HG02840 (cell line): Measurements from ENCODE around the gene RFC2.
A peak's percentile ranks its signal among the peaks of the same experiment; 100 is the strongest.
"Not testable (repeated sequence)": the region's sequence is repeated elsewhere in the genome, so short reads cannot be mapped to it uniquely, and the experiment has no call there.

Experiments used
- ATAC-seq: cut with Tn5 transposase; IDR thresholded peaks from one replicate; pipeline ENCODE4 v1.9.1; 2021; ENCODE audit warnings: mild to moderate bottlenecking, moderate library complexity, moderate number of reproducible peaks; ENCODE audit not compliant: unreplicated experiment, low FRiP score

Gene RFC2

GRCh38 chr7:74221713-74222112 is 32.5 kb downstream of the RFC2 start:
- ATAC-seq: no peak

GRCh38 chr7:74220229-74220628 is 34.0 kb downstream of the RFC2 start:
- ATAC-seq: no peak

DNA sequence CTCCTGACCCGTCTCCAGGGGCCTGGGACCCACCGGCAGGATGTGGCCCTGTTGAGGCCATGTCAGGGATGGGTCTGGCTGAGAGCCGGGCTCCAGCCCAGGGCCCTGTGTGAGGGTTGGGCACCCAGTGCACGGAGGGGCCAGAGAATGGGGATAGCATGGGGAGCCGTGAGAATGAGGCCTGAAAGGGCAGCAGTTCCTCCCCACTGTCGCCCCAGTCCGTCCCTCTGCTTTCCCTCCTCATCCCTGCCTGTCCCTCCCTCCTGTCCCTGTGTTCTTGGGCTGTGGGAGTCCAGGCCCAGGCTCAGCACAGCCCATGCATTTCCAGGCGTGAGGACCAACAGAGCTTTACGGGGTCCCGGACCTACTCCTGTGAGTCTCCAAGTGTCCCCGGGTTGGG is 34.8 kb downstream of the RFC2 start:
- ATAC-seq: no peak

DNA sequence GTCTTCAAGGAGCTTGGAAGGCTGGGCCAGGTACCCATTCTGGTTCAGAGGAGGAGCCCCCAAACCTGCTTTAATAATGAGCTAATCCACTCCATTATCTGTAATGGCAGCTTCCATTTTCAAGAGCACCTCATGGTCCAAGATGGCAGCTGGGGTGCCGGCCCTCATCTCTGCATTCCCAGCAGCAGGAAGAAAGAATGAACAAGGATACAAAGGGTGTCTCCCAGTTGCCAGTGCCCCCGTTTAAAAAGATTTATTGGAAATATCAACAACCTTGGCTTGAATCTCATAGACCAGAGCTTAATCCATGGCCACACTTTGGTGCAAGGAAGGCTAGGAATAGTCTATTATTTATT is 35.9 kb downstream of the RFC2 start:
- no peak for ATAC-seq

GRCh38 chr7:74217455-74218342 is 36.5 kb downstream of the RFC2 start:
- ATAC-seq: peak; percentile 60

GRCh38 chr7:74216361-74216761 is 37.8 kb downstream of the RFC2 start:
- ATAC-seq: no peak

DNA sequence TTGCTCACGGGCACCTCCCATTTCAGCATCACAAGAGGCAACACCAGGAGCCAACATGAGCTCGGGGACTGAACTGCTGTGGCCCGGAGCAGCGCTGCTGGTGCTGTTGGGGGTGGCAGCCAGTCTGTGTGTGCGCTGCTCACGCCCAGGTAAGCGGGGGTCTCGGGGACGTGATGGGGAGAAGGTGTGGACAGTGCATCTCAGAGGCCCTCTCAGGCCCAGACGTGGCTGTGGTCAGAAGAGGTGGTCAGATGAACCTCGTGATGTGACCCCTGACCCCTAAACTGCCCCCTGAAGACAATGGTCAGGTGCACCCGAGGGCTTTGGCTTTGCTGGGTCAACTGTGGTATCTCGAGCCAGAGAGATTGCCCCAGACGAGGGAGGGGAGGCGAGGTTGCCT is 38.3 kb downstream of the RFC2 start:
- ATAC-seq: no peak

DNA sequence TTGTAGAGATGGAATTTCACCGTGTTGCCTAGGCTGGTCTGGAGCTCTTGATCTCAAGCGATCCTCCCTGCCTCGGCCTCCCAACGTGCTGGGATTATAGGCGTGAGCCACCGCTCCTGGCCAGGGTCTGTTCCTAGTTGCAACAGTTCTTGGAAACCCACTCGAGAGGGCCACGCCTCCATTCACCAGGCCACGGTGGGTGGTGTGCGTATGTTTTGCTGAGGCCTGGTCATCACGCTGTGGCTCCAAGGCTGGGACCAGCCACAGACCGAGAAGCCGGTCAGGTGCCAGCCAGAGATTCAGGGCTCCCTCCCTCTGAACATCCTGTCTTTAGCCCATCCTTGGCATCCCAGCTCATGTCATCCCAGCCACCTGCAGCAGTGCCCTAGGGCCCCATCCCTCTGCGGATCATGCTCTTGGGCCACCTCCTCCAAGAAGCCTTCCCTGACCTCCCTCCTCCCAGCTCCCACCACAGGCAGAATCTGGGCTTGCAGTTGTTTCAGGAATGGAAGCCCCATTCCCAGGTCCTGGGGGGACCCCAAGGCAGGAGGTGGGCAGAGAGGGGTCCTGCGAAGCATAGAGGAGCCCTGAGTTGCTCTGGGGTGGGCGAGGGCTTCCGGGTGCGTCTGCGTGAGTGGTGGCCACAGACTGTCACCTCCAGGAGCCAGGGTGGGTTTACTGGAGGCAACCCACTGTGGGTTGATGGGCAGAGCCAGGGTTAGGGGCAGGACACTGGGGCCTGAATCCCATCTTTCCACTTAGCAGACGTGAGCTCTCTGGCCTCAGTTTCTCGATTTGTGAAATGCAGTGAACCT is 39.2 kb downstream of the RFC2 start:
- no peak for ATAC-seq

- ATAC-seq: no peak
These were observed 41.5 kb downstream of the RFC2 start for GRCh38 chr7:74212661-74213060.

GRCh38 chr7:74208241-74208640 is 46.0 kb downstream of the RFC2 start:
- not testable (repeated sequence) for ATAC-seq

GRCh38 chr7:74207586-74207985 is 46.6 kb downstream of the RFC2 start:
- ATAC-seq: no peak

- ATAC-seq: no peak
These were observed 47.5 kb downstream of the RFC2 start for GRCh38 chr7:74206589-74207120.

- ATAC-seq: not testable (repeated sequence)
These were observed 48.1 kb downstream of the RFC2 start for GRCh38 chr7:74206052-74206451.

- no peak for ATAC-seq
These were observed 50.1 kb downstream of the RFC2 start for GRCh38 chr7:74203956-74204618.

DNA sequence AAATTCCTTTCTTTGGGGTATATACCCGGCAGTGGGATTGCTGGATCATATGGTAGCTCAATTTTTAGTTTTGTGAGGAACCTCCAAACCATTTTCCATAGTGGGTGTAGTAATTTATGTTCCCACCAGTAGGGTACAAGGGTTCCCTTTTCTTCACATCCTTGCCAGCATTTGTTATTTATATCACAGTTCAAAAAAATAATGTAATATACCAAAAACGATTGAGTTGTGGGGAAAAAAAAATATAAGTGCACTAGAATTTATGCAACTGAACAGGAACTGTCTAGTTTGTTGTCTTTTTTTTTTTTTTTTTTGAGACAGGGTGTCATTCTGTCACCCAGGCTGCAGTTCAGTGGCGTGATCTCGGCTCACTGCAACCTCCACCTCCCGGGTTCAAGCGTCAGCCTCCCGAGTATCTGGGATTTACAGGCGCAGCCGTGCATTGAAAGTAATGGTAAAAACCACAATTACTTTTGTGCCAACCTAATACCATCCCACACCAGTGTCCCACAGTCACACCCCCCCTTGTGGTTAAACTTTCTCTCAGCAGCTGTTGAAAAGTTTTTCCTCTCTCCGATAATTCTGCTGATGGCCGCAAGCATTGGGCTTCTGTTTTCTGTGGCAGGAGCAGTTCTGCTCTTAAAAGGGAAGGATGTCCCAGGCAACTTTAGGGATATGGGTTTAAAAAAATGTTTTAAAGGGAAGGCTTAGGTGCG is 51.2 kb downstream of the RFC2 start:
- no peak for ATAC-seq

GRCh38 chr7:74199551-74200355 is 54.4 kb downstream of the RFC2 start:
- no peak for ATAC-seq

DNA sequence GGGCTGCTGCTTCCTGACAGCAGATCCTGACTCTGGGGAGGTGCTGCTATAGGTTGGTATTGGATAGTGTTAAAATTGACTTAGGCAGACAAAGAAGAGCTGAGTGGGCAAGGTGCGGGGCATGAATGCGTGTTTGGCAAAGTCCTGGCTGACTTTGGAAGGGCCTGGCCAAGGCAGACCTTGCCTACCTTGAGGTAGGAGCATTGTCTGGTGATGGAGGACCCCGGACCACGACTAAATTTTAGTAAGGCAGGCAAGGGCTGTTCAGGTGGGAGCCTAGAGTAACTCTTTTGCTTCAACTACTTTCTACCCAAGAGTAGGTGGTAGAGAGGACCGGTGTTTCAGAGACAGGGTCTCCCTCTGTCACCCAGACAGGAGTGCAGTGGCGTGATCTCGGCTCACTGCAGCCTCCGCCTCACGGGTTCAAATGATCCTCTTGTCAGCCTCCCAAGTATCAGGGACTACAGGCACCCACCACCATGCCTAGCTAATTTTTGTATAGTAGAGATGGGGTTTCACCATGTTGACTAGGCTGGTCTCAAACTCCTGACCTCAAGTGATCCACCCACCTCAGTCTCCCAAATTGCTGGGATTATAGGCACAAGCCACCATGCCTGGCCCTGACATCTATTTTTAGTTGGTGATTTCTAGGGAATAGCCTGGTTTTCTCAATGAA is 56.6 kb downstream of the RFC2 start:
- ATAC-seq: no peak

DNA sequence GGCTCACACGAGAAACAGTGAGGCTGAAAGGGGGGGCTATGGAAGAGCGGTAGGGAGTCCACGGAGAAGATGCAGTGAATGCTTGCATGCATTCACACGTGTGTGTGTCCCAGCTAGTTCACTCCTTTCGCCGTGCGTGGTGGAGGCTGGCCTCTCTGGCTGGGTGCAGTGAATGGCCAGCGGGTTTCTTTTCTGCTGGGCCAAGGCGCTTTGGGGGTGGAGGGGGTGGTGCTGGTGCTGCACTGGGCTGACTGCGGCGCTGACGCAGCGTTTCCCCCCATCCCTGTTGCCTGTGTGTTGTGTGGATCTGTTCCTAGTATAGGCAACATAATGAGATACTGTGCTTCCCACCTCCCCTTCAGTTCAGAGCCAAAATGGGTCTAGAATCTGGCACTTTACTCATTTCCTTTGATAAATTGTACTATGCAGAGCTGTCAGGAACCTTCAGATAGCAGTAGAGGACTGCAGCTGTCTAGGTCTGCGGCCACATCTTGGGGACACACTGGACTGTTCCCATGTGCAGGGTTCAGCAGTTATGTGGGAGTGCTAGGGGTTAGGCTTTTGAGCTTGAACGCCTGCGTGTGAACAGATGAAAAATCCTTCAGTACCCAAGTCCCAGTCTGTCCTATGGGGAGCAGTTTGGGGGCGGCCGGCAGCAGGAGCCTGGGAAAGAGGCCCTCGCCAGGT is 58.1 kb downstream of the RFC2 start:
- not testable (repeated sequence) for ATAC-seq
